ENCODE measurements around the gene N4BP2L1. TPM values are rescaled to one million over a fixed set of nuclear protein-coding genes. Genes with fewer than 3 reads are reported as not detected.
"Not testable (repeated sequence)": the region's sequence is repeated elsewhere in the genome, so short reads cannot be mapped to it uniquely, and the experiment has no call there.

Gene N4BP2L1
- total RNA-seq, 1 experiment from 2014 or later, result 1.1 TPM

- TF ChIP-seq REST (IDR thresholded peaks at IDR 0.05; ENCODE audit: low read depth) (no peak), SRF (IDR thresholded peaks at IDR 0.05; ENCODE audit: low read depth) (no peak), YY1 (IDR thresholded peaks at IDR 0.05; ENCODE audit: extremely low read depth, insufficient replicate concordance, low read depth, low read length) (no peak), ZNF274 (IDR thresholded peaks at IDR 0.05; ENCODE audit: low read depth, low read length) (no peak), CTCF (IDR thresholded peaks at IDR 0.05 in 2 of 3, conservative IDR thresholded peaks at IDR 0.05 in 1 of 3; ENCODE audit: borderline replicate concordance in 1 of 3, insufficient read depth in 1 of 3, low read depth in 2 of 3, low read length in 2 of 3) (no peak)
Measured at GRCh38 chr13:32354040-32354439, 73.9 kb downstream of the N4BP2L1 start (continued).

- H2AFZ ChIP-seq (ENCODE audit: low read depth, low read length, poor library complexity, severe bottlenecking); RAD21 ChIA-PET (ENCODE audit: low non-redundant PET in 1 of 2, low total read pairs in 2 of 2, uncharacterized antibody in 2 of 2, unreplicated experiment in 2 of 2); H3K9me3 ChIP-seq (ENCODE audit: control insufficient read depth in 1 of 2, insufficient read depth in 1 of 2, low read depth in 1 of 2, low read length in 2 of 2); H3K4me2 ChIP-seq (ENCODE audit: low read length); H3K4me1 ChIP-seq (ENCODE audit: control insufficient read depth in 1 of 2, insufficient read depth in 2 of 2, low read length in 2 of 2); intact Hi-C loops (cut with micrococcal nuclease); POLR2A ChIA-PET; H4K20me1 ChIP-seq (ENCODE audit: insufficient read depth); H3K79me2 ChIP-seq (ENCODE audit: insufficient read depth, low read length); ATAC-seq; H3K9me2 ChIP-seq (ENCODE audit: insufficient read depth); H3K9ac ChIP-seq (ENCODE audit: low read length); DNase-seq (ENCODE audit: low read depth, low spot score); H3K27ac ChIP-seq (ENCODE audit: low read depth, low read length); H3K4me3 ChIP-seq (replicated peaks in 1 of 2; ENCODE audit: low read depth in 1 of 2, low read length in 2 of 2); BruUV-seq (replicated peaks); H3K36me3 ChIP-seq (ENCODE audit: control insufficient read depth in 1 of 2, insufficient read depth in 2 of 2, low read length in 2 of 2); H3K27me3 ChIP-seq (ENCODE audit: insufficient read depth, low read length); CTCF ChIA-PET: not testable (repeated sequence)
Measured at GRCh38 chr13:32350839-32351441, 77.0 kb downstream of the N4BP2L1 start.

Other genes with a start within 250 kb of the N4BP2L1 start
- gene ZAR1L, start 112.8 kb downstream of the N4BP2L1 start, total RNA-seq (2021; ENCODE audit: unreplicated experiment), result 0.15 TPM
- gene BRCA2, start 112.6 kb downstream of the N4BP2L1 start, total RNA-seq (2021; ENCODE audit: unreplicated experiment), result 14.2 TPM
- 92.7 TPM for gene N4BP2L2, start 110.7 kb upstream of the N4BP2L1 start, total RNA-seq (2021; ENCODE audit: unreplicated experiment)
- 26.5 TPM for gene PDS5B, start 158.3 kb upstream of the N4BP2L1 start, total RNA-seq (2021; ENCODE audit: unreplicated experiment)

Data from HCT116 (cell line).